NCI-H345 (cell line): Measurements from ENCODE around the gene PLIN3.
"Not testable (repeated sequence)": the region's sequence is repeated elsewhere in the genome, so short reads cannot be mapped to it uniquely, and the experiment has no call there.

Source experiments
- DNase-seq: peaks from one replicate; lab custom pipeline; 2025; lab: John Stamatoyannopoulos, UW

Gene PLIN3

GRCh38 chr19:4807188-4807587 lies 60.3 kb downstream of the PLIN3 start:
- DNase-seq = no peak

- DNase-seq = no peak
Measured at GRCh38 chr19:4806384-4806783, 61.1 kb downstream of the PLIN3 start.

DNA sequence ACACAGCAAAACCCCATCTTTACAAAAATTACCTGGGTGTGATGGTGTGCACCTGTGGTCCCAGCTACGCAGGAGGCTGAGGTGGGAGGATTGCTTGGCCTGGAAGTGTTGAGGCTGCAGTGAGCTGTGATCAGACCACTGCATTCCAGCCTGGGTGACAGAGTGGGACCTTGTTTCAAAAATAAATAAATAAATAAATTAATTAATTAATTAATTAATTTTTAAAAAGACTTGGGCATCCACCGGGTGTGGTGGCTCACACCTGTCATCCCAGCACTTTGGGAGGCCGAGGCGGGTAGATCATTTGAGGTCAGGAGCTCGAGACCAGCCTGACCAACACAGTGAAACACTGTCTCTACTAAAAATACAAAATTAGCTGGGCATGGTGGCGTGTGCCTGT lies 62.3 kb downstream of the PLIN3 start:
- DNase-seq = not testable (repeated sequence)

DNA sequence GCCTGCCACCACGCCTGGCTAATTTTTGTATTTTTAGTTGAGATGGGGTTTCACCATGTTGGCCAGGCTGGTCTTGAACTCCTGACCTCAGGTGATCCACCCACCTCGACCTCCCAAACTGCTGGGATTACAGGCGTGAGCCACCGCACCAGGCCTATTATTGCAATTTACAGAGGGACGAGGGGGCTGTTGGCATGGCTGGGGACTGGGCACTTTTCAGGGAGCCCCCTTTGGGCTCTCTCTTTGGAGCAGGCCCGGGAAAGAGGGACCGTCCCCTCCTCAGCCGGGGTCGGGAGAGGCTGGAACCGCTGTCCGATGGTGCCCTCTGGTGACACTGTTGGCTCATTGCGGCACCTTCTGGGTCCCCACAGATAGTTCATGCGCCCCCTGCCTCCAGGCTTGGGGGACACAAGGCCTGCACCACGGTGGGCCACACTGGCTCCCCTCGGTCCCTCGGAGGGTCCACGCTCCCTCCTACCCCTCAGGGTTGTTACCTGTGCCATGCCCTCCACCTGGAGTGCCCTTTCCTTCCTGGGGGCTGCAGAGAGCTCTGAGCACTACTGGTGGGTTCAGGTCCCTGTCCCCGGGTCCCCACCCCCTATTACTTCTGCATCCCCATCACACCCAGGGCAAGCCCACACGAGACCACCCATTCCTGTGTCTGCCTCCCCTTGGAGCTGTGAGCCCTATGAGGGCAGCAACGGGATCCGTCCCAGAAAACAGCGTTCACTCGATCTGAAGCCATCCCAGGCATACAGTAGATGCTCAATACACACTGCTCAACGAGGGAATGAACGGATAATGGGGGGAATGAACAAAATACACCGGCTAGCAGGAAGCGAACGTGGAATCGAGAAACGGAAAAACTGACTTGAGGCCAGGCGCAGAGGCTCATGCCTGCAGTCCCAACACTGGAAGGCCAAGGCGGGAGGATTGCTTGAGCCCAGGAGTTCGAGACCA lies 63.5 kb downstream of the PLIN3 start:
- peak; percentile 53 for DNase-seq

- no peak for DNase-seq
Measured at GRCh38 chr19:4802711-4803110, 64.8 kb downstream of the PLIN3 start.

GRCh38 chr19:4801085-4801619 lies 66.3 kb downstream of the PLIN3 start:
- no peak for DNase-seq

- no peak for DNase-seq
Measured at GRCh38 chr19:4800591-4801081, 66.8 kb downstream of the PLIN3 start.

DNA sequence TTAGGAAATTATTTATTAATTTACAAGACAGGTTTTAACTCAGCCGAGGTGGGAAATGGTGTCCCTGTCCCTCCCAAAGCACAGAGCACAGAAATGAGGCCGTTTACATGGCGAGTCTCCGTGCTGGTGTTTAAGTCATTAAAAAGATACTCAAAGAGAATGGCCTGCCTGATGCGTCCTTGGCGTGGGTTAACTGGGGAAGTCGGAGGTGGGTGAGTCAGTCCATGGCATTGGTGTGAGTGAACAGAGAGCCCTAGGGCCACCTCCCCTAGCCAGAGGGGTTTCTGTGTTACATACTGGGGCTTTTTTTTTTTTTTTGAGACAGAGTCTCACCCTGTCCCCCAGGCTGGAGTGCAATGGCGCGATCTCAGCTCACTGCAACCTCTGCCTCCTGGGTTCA lies 72.1 kb downstream of the PLIN3 start:
- no peak for DNase-seq

GRCh38 chr19:4794971-4795370 lies 72.5 kb downstream of the PLIN3 start:
- DNase-seq = no peak

GRCh38 chr19:4793278-4793677 lies 74.2 kb downstream of the PLIN3 start:
- not testable (repeated sequence) for DNase-seq

GRCh38 chr19:4792866-4793195 lies 74.6 kb downstream of the PLIN3 start:
- DNase-seq = not testable (repeated sequence)

DNA sequence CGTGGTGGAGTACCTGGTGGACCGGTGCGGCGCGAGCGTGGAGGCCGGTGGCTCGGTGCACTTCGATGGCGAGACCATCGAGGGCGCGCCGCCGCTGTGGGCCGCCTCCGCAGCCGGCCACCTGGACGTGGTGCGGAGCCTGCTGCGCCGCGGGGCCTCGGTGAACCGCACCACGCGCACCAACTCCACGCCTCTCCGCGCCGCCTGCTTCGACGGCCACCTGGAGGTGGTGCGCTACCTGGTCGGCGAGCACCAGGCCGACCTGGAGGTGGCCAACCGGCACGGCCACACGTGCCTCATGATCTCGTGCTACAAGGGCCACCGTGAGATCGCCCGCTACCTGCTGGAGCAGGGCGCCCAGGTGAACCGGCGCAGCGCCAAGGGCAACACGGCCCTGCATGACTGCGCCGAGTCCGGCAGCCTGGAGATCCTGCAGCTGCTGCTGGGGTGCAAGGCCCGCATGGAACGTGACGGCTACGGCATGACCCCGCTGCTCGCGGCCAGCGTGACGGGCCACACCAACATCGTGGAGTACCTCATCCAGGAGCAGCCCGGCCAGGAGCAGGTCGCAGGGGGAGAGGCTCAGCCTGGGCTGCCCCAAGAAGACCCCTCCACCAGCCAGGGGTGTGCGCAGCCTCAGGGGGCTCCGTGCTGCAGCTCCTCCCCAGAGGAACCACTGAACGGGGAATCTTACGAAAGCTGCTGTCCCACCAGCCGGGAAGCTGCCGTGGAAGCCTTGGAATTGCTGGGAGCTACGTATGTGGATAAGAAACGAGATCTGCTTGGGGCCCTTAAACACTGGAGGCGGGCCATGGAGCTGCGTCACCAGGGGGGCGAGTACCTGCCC lies 75.2 kb downstream of the PLIN3 start:
- DNase-seq = not testable (repeated sequence)

DNA sequence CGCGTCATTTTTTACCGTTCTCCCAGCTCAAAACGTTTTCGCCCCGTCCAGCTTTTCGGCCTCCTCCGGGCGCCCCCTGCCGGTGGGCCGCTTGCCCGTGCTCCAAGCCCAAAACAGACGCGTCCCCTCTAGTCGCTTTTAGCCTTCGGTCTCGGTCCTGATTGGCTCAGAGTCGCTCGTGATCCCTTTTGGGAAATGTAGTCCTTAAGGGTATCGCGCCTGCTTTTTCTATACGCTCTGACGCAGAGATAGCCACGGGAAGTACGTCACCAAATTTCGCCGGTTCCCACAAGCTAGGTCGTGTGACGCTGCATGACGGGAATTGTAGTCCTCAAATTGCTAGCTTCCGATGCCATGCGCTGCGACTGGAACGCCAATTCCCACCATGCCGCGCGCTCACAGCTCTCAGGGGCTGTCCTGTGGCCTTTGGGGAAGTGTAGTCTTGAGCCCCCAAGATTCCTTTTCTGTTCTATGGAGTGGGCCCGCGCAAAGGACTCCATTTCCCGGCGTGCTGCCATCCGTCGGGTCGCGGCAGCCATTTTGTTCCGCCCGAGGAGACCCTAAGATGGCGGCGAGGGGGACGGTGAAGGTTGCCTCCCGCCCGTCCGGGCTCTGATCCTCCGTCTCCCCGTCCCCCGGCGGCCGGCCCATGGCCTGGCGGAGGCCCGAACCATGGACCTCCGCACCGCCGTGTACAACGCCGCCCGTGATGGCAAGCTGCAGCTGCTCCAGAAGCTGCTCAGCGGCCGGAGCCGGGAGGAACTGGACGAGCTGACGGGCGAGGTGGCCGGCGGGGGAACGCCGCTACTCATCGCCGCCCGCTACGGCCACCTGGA lies 76.1 kb downstream of the PLIN3 start, which contains the start of gene FEM1A:
TSS of gene FEM1A (plus strand) at position 552 of the 836 bp plus-strand sequence. CDS start at position 673, 121 bp downstream.
- peak; percentile 100 for DNase-seq
